Activated naive CD4-positive, alpha-beta T cell treated with anti-CD3 and anti-CD28 coated beads, Interleukin-2, amount 10 ng/mL, durations not matched to agents 7 days and 5 days (primary cell): Measurements from ENCODE around the gene IL10RB.

ENCODE experiments used
- CTCF ChIA-PET: fragments of 350-600 bp; sonication (Branson Sonifier 250); formaldehyde crosslinking; loops from one replicate; lab custom pipeline; 2021; ENCODE audit warnings: antibody characterized with exemption; lab: Charles Lee
- DNase-seq: peaks from one replicate; pipeline ENCODE4 v3.0.0-alpha.2; 2020
- H3K27ac Mint-ChIP-seq: one replicate; pipeline ENCODE4 v1.8.0; 2021; ENCODE audit warnings: mild to moderate bottlenecking, moderate library complexity, mixed read lengths
- H3K27me3 Mint-ChIP-seq: one replicate; pipeline ENCODE4 v1.8.0; 2021; ENCODE audit warnings: mild to moderate bottlenecking, mixed read lengths
- H3K36me3 Mint-ChIP-seq: one replicate; pipeline ENCODE4 v1.8.0; 2021; ENCODE audit warnings: mixed read lengths
- H3K4me1 Mint-ChIP-seq: one replicate; pipeline ENCODE4 v1.8.0; 2021; ENCODE audit warnings: mixed read lengths
- H3K4me3 Mint-ChIP-seq: one replicate; pipeline ENCODE4 v1.8.0; 2021; ENCODE audit warnings: mild to moderate bottlenecking, moderate library complexity, mixed read lengths
- H3K9me3 Mint-ChIP-seq: one replicate; pipeline ENCODE4 v1.8.0; 2021; ENCODE audit warnings: mixed read lengths

Gene IL10RB

GRCh38 chr21:33264561-33264960 is 1.6 kb upstream of the IL10RB start:
- Mint-ChIP-seq H3K4me3 (no peak overlapping the region), H3K4me1 (peaks cover 75% of the 10 kb centered on the region), H3K27me3 (no peaks in the 10 kb centered on the region), H3K27ac (peak overlapping the region; percentile 64), H3K36me3 (peaks cover 56% of the 10 kb centered on the region), H3K9me3 (no peaks in the 10 kb centered on the region)
- CTCF ChIA-PET: interaction anchor here (1.3 to 1.4 kb wide), 2 partner anchors 54 to 180 kb away, joined by 4 read pairs; no protein-coding TSS in a partner anchor
- DNase-seq: no peak

GRCh38 chr21:33265664-33266049 is 510 bp upstream of the IL10RB start:
- H3K27ac Mint-ChIP-seq: peak overlapping the region; percentile 85
- peaks cover 70% of the 10 kb centered on the region for H3K4me1 Mint-ChIP-seq
- peak; percentile 30 for DNase-seq
- H3K36me3 Mint-ChIP-seq: peaks cover 56% of the 10 kb centered on the region
- H3K9me3 Mint-ChIP-seq: no peaks in the 10 kb centered on the region
- H3K4me3 Mint-ChIP-seq: peak overlapping the region; percentile 98
- H3K27me3 Mint-ChIP-seq: no peaks in the 10 kb centered on the region
- CTCF ChIA-PET: interaction anchor here (0.7 to 2.4 kb wide), 9 partner anchors 27 to 179 kb away, joined by 3 to 8 read pairs (median 4); partner anchors contain the start of gene IFNAR1

- CTCF ChIA-PET: interaction anchor here (1.1 to 2.4 kb wide), 2 partner anchors 62 to 95 kb away, joined by 4 to 8 read pairs; no protein-coding TSS in a partner anchor
- Mint-ChIP-seq H3K36me3 (peaks cover 64% of the 10 kb centered on the region), H3K27me3 (no peaks in the 10 kb centered on the region), H3K4me3 (peak overlapping the region; percentile 98), H3K27ac (peak overlapping the region; percentile 80), H3K4me1 (peaks cover 65% of the 10 kb centered on the region), H3K9me3 (no peaks in the 10 kb centered on the region)
- DNase-seq: peak; percentile 63
Measured at GRCh38 chr21:33266789-33267135, 595 bp downstream of the IL10RB start.

GRCh38 chr21:33267250-33267649 is 1.1 kb downstream of the IL10RB start:
- CTCF ChIA-PET: interaction anchor here (2.4 kb wide), 1 partner anchor 94 kb away, joined by 8 read pairs; no protein-coding TSS in a partner anchor
- Mint-ChIP-seq H3K27ac (peak overlapping the region; percentile 80), H3K9me3 (no peaks in the 10 kb centered on the region), H3K27me3 (no peaks in the 10 kb centered on the region), H3K4me3 (peak overlapping the region; percentile 98), H3K36me3 (peaks cover 67% of the 10 kb centered on the region), H3K4me1 (peaks cover 63% of the 10 kb centered on the region)
- DNase-seq: no peak

GRCh38 chr21:33268393-33268736 is 2.2 kb downstream of the IL10RB start:
- no peaks in the 10 kb centered on the region for H3K27me3 Mint-ChIP-seq
- H3K27ac Mint-ChIP-seq: peak overlapping the region; percentile 38
- peaks cover 64% of the 10 kb centered on the region for H3K4me1 Mint-ChIP-seq
- H3K9me3 Mint-ChIP-seq: no peaks in the 10 kb centered on the region
- CTCF ChIA-PET: no interaction called here
- peak overlapping the region; percentile 98 for H3K4me3 Mint-ChIP-seq
- no peak for DNase-seq
- H3K36me3 Mint-ChIP-seq: peaks cover 68% of the 10 kb centered on the region

- Mint-ChIP-seq H3K4me3 (peak overlapping the region; percentile 39), H3K4me1 (peaks cover 64% of the 10 kb centered on the region)
Measured at GRCh38 chr21:33268737-33269441, 2.7 kb downstream of the IL10RB start.

GRCh38 chr21:33270986-33271385 is 4.8 kb downstream of the IL10RB start:
- no peak for DNase-seq
- Mint-ChIP-seq H3K4me1 (peaks cover 44% of the 10 kb centered on the region), H3K27ac (no peak overlapping the region), H3K4me3 (no peak overlapping the region), H3K36me3 (peaks cover 65% of the 10 kb centered on the region), H3K27me3 (no peaks in the 10 kb centered on the region), H3K9me3 (no peaks in the 10 kb centered on the region)
- CTCF ChIA-PET: no interaction called here

More at GRCh38 chr21:33268737-33269441, 2.7 kb downstream of the IL10RB start:
- CTCF ChIA-PET: no interaction called here
- no peaks in the 10 kb centered on the region for H3K27me3 Mint-ChIP-seq
- H3K27ac Mint-ChIP-seq: peak overlapping the region; percentile 53
- peaks cover 68% of the 10 kb centered on the region for H3K36me3 Mint-ChIP-seq
- no peak for DNase-seq
- no peaks in the 10 kb centered on the region for H3K9me3 Mint-ChIP-seq

GRCh38 chr21:33273044-33273443 is 6.9 kb downstream of the IL10RB start:
- no peaks in the 10 kb centered on the region for H3K9me3 Mint-ChIP-seq
- no peak for DNase-seq
- peaks cover 27% of the 10 kb centered on the region for H3K4me1 Mint-ChIP-seq
- no peak overlapping the region for H3K4me3 Mint-ChIP-seq
- H3K36me3 Mint-ChIP-seq: peaks cover 75% of the 10 kb centered on the region
- H3K27ac Mint-ChIP-seq: no peak overlapping the region
- no peaks in the 10 kb centered on the region for H3K27me3 Mint-ChIP-seq
- CTCF ChIA-PET: no interaction called here

GRCh38 chr21:33278721-33279120 is 12.6 kb downstream of the IL10RB start:
- Mint-ChIP-seq H3K27ac (no peak overlapping the region), H3K27me3 (no peaks in the 10 kb centered on the region), H3K36me3 (peaks cover 67% of the 10 kb centered on the region), H3K9me3 (no peaks in the 10 kb centered on the region), H3K4me1 (peaks cover 12% of the 10 kb centered on the region), H3K4me3 (no peak overlapping the region)
- CTCF ChIA-PET: no interaction called here
- no peak for DNase-seq

GRCh38 chr21:33279330-33279820 is 13.2 kb downstream of the IL10RB start:
- no peaks in the 10 kb centered on the region for H3K9me3 Mint-ChIP-seq
- DNase-seq: no peak
- H3K36me3 Mint-ChIP-seq: peaks cover 69% of the 10 kb centered on the region
- no peaks in the 10 kb centered on the region for H3K27me3 Mint-ChIP-seq
- CTCF ChIA-PET: no interaction called here
- H3K4me3 Mint-ChIP-seq: no peak overlapping the region
- H3K4me1 Mint-ChIP-seq: peaks cover 12% of the 10 kb centered on the region
- H3K27ac Mint-ChIP-seq: no peak overlapping the region

- CTCF ChIA-PET: no interaction called here
- peaks cover 65% of the 10 kb centered on the region for H3K36me3 Mint-ChIP-seq
Measured at GRCh38 chr21:33281096-33281652, 15.0 kb downstream of the IL10RB start.

GRCh38 chr21:33283203-33283602 is 17.0 kb downstream of the IL10RB start:
- CTCF ChIA-PET: no interaction called here
- no peak for DNase-seq
- peaks cover 67% of the 10 kb centered on the region for H3K36me3 Mint-ChIP-seq
- no peak overlapping the region for H3K4me3 Mint-ChIP-seq
- H3K9me3 Mint-ChIP-seq: no peaks in the 10 kb centered on the region
- peak overlapping the region; percentile 62 for H3K27ac Mint-ChIP-seq
- H3K4me1 Mint-ChIP-seq: peaks cover 12% of the 10 kb centered on the region
- H3K27me3 Mint-ChIP-seq: no peaks in the 10 kb centered on the region

More at GRCh38 chr21:33281096-33281652, 15.0 kb downstream of the IL10RB start:
- Mint-ChIP-seq H3K27ac (no peak overlapping the region), H3K9me3 (no peaks in the 10 kb centered on the region), H3K27me3 (no peaks in the 10 kb centered on the region), H3K4me1 (peaks cover 12% of the 10 kb centered on the region), H3K4me3 (no peak overlapping the region)
- no peak for DNase-seq

GRCh38 chr21:33286076-33286475 is 19.9 kb downstream of the IL10RB start:
- CTCF ChIA-PET: interaction anchor here (0.6 kb wide), 1 partner anchor 159 kb away, joined by 4 read pairs; no protein-coding TSS in a partner anchor
- no peak overlapping the region for H3K27ac Mint-ChIP-seq

GRCh38 chr21:33286600-33287456 is 20.7 kb downstream of the IL10RB start:
- CTCF ChIA-PET: interaction anchor here (0.6 kb wide), 1 partner anchor 158 kb away, joined by 4 read pairs; no protein-coding TSS in a partner anchor
- H3K27me3 Mint-ChIP-seq: no peaks in the 10 kb centered on the region
- no peak overlapping the region for H3K4me3 Mint-ChIP-seq
- no peak for DNase-seq
- H3K9me3 Mint-ChIP-seq: no peaks in the 10 kb centered on the region
- H3K27ac Mint-ChIP-seq: no peak overlapping the region
- H3K4me1 Mint-ChIP-seq: peaks cover 12% of the 10 kb centered on the region
- peaks cover 55% of the 10 kb centered on the region for H3K36me3 Mint-ChIP-seq

More at GRCh38 chr21:33286076-33286475, 19.9 kb downstream of the IL10RB start:
- Mint-ChIP-seq H3K9me3 (no peaks in the 10 kb centered on the region), H3K4me3 (no peak overlapping the region), H3K4me1 (peaks cover 12% of the 10 kb centered on the region), H3K27me3 (no peaks in the 10 kb centered on the region), H3K36me3 (peaks cover 54% of the 10 kb centered on the region)
- DNase-seq: no peak
